Left kidney (tissue), 2 donors: ENCODE results near the gene SLC35E2B. TPM values are rescaled to one million over a fixed set of nuclear protein-coding genes. Genes with fewer than 3 reads are reported as not detected.
A peak's percentile ranks its signal among the peaks of the same experiment; 100 is the strongest.
"Not testable (repeated sequence)": the region's sequence is repeated elsewhere in the genome, so short reads cannot be mapped to it uniquely, and the experiment has no call there.

Experiments
- DNase-seq: peaks from one replicate; pipeline ENCODE4 v3.0.0-alpha.2; 2013
- polyA plus RNA-seq: library from polyadenylated mRNA; unstranded; fragments of 120-200 nt; gene quantifications from one replicate; pipeline ENCODE4 v1.2.1, GENCODE V29; 2013; ENCODE audit not compliant: insufficient read length

The SLC35E2B gene
- polyA plus RNA-seq, 1 donor = 87.3 TPM

DNA sequence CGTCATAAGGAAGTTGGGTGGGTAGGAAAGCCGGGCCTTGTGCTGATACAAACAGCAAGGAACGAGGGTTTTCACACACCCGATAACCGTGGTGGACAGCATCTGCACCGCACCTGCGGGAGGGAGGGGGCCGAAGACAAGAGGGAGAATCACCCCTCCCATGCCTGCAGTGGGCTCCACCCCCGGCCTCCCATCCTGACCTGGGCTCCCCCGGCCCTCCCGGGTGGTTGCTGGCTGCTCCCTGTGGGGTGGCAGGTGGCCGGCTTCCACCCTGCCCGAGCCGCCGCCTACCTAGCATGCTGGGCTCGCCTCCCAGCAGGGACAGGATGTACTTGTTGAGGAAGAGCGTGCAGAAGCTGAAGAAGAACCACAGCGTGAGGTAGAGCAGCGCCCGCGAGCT is 16.5 kb downstream of the SLC35E2B start:
- DNase-seq = not testable (repeated sequence)

GRCh38 chr1:1675218-1675617 is 17.4 kb downstream of the SLC35E2B start:
- not testable (repeated sequence) for DNase-seq

DNA sequence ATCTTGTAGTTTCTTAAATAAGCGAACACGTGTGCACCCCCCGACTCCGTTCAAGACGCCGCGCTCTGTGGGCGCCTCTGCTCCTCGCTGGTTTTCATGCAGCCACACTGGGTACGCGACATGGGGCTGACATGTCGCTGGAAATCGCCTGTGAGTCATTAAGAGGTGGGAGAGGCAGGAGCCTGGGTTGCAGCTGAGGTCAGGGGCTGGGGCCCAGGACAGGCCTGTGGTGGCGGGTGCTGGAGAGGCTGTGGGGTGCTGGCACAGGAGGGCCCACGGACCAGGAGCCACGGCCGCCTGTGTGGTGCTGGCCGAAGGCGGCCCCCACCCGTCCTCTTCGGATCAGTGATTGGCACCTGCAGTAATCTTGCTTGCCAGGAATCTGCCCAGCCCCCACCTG is 17.8 kb downstream of the SLC35E2B start:
- DNase-seq = not testable (repeated sequence)

DNA sequence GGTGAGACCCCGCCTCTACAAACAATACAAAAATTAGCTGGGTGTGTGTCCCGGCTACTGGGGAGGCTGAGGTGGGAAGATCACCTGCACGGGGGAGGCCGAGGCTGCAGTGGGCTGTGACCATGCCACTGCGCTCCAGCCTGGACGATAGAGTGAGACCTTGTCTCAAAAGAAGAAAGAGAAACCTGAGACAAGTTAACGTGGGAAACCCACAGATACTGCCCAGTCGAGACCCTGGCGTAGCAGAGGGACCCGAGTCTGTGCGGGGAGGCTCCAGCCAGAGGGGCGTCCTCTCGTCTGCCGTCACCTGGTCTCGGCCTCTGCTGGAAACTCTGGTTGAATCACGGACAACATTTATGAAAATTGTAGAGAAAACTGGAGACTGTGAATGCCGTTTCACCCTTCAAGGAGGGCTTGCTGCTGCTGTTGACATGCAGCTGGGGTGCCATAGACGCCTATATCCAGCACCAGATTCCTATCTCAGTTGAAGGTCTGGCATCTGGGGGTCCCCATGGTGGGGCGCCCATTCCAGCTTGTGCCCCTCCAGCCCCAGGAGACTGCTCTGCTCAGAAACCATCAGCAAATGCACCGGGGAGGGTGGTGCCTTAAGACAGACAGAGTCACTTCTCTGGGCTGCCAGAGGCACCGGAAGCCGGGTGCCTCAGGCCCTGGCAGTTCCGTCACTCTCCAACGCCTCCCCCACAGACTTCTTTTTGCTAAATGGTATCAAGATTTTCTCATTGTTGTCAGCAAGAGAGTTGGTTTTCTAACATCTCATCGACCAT is 20.2 kb downstream of the SLC35E2B start:
- no peak for DNase-seq

DNA sequence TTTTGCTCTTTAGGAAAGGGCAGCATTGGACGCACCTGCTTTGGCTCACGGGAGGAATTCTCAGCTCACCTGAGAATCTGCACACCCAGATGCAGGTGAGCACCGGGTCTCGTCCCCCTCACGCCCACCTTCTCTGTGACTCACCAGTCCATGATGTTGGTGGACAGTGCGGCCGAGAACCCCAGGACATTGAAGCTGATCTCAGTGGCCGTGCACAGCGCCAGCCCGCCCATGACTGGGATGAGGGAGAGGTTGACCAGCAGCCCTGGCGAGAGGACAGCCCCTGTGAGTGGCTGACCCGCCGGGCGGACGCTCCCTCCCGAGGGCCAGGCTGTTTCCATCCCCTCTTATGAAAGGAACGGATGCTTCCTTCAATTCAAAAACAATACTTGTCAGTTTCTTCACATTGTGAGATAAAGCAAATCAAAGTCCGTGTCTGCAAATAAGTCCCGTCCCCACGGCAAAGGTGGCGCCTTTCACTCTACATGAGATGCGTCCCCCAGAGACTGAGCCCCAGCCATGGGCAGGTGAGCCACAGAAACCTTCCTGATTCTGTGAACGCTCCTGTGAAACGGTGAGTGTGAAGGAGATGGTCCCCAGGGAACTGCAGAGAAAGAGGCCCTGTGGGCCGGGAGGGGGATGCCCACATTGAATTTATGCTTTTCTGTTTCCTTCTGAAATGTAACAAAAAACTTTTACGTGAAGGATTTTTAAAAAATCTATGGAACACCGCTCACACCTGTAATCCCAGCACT is 21.1 kb downstream of the SLC35E2B start:
- no peak for DNase-seq

GRCh38 chr1:1670866-1671265 is 21.7 kb downstream of the SLC35E2B start:
- no peak for DNase-seq

DNA sequence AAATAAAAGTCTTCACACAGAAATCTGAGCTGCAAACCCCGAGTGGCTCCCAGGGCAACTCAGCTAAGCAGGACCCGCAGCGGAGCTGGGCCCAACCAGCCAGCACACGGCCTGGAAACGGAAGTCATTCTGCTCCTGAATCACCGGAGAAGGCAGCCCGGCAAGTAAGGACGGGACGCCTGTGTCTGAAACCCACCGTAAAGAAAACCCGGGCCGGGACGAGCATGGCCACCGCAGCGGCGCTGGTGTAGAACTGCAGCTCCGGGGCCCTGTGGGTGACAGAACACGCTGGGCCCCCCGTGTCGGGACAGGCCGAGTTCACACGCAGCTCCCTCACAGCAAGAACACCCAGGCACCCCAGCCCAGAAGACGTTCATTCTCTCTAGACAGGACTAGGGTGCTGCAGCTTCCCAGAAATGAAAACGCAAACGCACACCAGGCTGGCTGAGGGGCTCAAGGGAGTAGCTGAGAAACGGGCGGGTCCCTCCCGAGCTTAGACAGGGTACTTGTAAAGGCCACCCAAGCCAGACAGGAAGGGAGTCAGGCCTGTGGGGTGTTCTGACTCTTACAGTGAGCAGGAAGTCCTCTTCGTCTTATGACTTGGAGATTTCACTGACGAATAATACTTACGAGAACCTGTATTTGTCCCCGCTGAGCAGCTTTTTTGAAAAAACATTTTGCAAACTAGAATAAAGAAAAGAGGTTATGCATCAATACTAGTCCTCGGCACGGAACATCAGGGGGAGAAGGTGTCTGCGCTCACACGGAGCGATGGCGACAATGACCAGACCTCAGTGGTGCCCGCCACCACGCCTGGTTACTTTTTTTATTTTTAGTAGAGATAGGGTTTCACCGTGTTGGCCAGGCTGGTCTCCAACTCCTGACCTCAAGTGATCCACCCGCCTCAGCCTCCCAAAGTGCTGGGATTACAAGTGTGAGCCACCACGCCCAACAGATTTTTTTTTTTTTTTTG is 22.8 kb downstream of the SLC35E2B start:
- DNase-seq = no peak

- DNase-seq = no peak
Observed at GRCh38 chr1:1666526-1666925, 26.1 kb downstream of the SLC35E2B start.

GRCh38 chr1:1665815-1666251 is 26.8 kb downstream of the SLC35E2B start:
- DNase-seq = no peak

DNA sequence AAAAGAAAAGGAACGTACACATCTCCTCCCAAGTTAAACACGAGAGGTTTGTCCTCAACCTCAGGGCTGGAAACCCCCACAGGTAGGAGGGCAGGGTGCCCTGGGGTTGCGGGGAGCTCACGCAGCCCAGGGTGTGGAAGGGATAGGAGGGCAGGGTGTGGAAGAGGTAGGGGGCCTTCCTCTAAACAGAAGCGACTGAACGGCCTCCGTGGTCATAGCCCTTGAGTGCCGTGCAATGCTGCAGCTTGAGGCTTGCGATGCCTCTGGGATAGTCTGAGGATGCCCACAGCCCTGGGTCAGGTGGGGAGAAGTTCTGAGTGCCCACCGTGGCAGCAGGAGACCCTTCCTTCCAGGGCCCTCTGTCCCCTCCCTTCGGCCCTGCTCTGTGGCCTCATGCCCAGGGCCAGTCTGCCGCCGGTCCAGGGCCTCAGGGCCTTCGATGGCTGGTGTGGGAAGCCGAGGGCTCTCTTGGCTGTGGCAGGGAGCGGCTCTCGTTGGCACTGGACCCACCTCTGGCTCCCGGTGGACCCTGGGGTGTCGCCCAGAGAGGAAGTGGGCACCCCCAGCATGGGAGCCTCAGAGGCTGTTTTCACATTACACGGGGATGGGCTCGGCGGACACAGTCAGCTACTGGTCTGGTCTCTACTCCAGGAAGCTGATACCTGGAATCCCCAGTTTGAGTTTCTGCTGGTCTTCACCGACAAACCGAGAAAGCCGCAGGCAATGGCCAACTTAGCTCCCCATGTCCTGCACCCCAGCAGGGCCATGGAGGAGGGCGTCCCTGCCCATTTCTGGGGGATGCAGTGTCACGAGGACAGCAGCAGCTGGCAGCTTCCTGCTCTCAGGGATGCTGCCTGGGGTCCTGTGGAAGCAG is 27.4 kb downstream of the SLC35E2B start:
- DNase-seq = no peak

DNA sequence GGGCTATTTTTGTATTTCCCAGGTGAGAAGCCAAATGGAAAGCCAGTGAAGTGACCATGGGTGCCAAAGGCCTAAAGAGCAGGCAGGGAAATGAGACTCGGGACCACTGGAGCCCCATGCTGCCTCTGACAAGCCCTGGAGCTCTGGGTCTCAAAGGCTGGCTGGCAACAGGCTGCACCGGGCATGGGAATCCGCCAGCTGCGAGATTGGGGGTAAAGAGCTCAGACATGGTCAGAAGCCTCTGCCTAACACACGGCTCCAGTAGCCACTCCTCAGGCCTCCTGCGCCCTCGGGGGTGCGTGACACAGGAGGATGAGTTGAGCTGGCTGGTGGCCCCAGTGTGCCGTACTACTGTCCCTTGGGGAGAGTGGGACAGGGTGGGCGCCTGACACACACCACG is 28.3 kb downstream of the SLC35E2B start:
- DNase-seq = not testable (repeated sequence)

GRCh38 chr1:1662830-1663560 is 29.6 kb downstream of the SLC35E2B start:
- DNase-seq = not testable (repeated sequence)

DNA sequence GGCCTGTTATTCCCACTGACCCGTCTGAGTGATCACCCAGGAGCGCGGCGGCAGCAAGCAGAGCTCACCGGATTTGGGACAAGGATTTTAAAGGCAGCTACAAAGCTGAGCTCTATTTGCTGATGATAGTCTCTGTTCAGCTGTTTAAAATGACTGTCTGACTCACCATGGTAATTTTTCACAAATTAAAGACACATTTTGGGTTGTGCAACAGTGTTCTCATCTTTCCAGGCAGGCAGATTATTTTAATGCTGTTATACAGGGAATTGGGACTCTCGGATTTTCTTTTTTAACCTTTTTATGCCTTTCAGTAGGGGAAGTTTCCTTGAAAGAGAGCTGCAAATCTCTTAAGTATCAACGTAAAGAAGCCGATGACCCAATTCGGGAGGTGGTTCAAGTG is 30.2 kb downstream of the SLC35E2B start:
- not testable (repeated sequence) for DNase-seq

- peak; percentile 95 for DNase-seq
Observed at GRCh38 chr1:1658583-1659549, 33.7 kb downstream of the SLC35E2B start, which contains the start of gene CDK11B. TSS of gene CDK11B (minus strand) at chr1:1659004. CDS start at chr1:1657485, 1,519 bp downstream.

- not testable (repeated sequence) for DNase-seq
Observed at GRCh38 chr1:1648265-1648664, 44.3 kb downstream of the SLC35E2B start.

GRCh38 chr1:1647567-1648241 is 44.9 kb downstream of the SLC35E2B start:
- DNase-seq = not testable (repeated sequence)

DNA sequence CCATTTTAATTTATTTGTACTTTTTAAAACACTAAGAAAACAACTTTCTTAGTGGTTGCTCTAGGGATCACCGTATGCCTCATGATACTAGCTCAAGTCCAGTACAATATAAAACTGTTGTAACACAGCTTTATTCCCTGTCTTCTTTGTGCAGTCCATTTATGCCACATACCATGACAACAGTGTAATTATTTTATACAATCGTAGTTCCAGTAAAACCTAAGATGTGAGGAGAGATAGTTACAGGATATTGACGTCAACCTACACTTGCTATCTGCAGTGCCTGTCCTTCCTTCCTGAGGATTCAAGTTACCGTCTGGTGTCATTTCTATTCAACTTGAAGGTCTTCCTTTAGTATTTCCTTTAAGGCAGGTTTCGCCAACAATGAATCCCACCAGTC is 46.3 kb downstream of the SLC35E2B start:
- not testable (repeated sequence) for DNase-seq
